OCI-LY1 (cell line): Measurements from ENCODE around the gene NKAIN4.

Experiments
- EZH2 ChIP-seq: fragments of 200-600 bp; sonication (generic), shearing (Covaris generic); IDR thresholded peaks from 2 replicates; pipeline ENCODE4 v1.8.0; 2017; ENCODE audit warnings: borderline replicate concordance, mixed run types, mild to moderate bottlenecking, antibody characterized with exemption, low read length, moderate library complexity, mixed read lengths
- TF ChIP-seq, protein P1 (sequence below): fragments of 200-600 bp; sonication (generic), shearing (Covaris generic); IDR thresholded peaks from 2 replicates; pipeline ENCODE4 v1.5.1; 2017; ENCODE audit warnings: mild to moderate bottlenecking, antibody characterized with exemption, low read length, moderate library complexity, mixed read lengths

DNA sequence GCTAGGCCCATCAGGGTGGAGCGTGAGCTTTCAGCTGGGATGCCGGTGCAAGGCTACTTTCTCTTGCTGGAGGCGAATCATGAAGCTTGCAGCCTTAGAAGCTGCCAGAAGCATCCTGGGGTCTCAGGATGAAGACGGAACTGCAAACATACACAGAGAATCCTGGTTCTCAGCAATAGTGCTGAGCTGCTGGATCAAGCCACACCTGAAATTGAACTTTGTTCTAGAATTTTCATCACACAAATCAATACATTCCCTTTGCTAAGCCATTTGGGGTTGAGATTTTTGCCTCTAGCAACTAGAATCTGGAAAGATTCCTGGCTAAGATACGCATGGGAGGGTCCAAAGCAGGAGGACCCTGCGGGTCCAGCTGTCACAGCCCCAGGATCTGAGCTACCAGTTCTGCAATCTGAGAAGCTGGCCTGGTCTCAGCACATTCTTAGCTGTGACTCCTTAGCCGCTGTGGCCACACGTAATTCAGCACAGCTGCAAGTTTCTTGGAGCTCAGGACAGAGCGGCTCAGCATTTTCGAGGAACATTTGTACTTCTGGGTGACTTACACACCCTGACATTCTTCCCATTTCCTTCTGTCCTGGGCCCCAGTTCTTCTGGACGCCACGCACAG lies 11.7 kb upstream of the NKAIN4 start:
- TF ChIP-seq, protein P1, sequence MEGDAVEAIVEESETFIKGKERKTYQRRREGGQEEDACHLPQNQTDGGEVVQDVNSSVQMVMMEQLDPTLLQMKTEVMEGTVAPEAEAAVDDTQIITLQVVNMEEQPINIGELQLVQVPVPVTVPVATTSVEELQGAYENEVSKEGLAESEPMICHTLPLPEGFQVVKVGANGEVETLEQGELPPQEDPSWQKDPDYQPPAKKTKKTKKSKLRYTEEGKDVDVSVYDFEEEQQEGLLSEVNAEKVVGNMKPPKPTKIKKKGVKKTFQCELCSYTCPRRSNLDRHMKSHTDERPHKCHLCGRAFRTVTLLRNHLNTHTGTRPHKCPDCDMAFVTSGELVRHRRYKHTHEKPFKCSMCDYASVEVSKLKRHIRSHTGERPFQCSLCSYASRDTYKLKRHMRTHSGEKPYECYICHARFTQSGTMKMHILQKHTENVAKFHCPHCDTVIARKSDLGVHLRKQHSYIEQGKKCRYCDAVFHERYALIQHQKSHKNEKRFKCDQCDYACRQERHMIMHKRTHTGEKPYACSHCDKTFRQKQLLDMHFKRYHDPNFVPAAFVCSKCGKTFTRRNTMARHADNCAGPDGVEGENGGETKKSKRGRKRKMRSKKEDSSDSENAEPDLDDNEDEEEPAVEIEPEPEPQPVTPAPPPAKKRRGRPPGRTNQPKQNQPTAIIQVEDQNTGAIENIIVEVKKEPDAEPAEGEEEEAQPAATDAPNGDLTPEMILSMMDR: no peak
- no peak for TF ChIP-seq EZH2
